Stomach (tissue), 9 donors: ENCODE data around the gene HEBP2. TPM values are rescaled to one million over a fixed set of nuclear protein-coding genes. Genes with fewer than 3 reads are reported as not detected.

Experiments used
- DNase-seq, 2 donors: peaks; one replicate each; pipeline versions ENCODE4 v3.0.0 to v3.0.0-alpha.2; 2013 to 2019
- H3K27ac ChIP-seq, 5 donors: fragments of 200-600 bp in 4 of 5; sonication (generic) in 4 of 5; one replicate each; pipeline ENCODE4 v1.5.1; 2013 to 2019; ENCODE audit warnings: mild to moderate bottlenecking in 1 of 5, moderate library complexity in 1 of 5
- H3K27me3 ChIP-seq, 3 donors: fragments of 200-600 bp; sonication (generic); one replicate each; pipeline ENCODE4 v1.5.1; 2017 to 2019; ENCODE audit warnings: mixed run types in 1 of 3
- H3K36me3 ChIP-seq, 4 donors: fragments of 200-600 bp; sonication (generic); 1 replicate in 3 of 4; 2 replicates in 1 of 4; pipeline ENCODE4 v1.5.1; 2016 to 2019
- H3K4me1 ChIP-seq, 4 donors: fragments of 200-600 bp; sonication (generic); one replicate each; pipeline ENCODE4 v1.5.1; 2016 to 2019
- H3K4me3 ChIP-seq, 4 donors: fragments of 200-600 bp; sonication (generic) in 3 of 4; one replicate each; pipeline ENCODE4 v1.5.1; 2016 to 2019; ENCODE audit warnings: mild to moderate bottlenecking in 1 of 4
- H3K9me3 ChIP-seq, 4 donors: fragments of 200-600 bp; sonication (generic); one replicate each; pipeline ENCODE4 v1.5.1; 2016 to 2019
- CTCF ChIP-seq, 7 experiments: fragments of 450-650 bp in 4 of 7; fragments of 200-600 bp in 3 of 7; sonication (generic) in 3 of 7; IDR thresholded peaks; one replicate each; pipeline ENCODE4 v1.5.1; 2016 to 2019; ENCODE audit warnings: antibody characterized with exemption in 7 of 7, control low read depth in 2 of 7, mild to moderate bottlenecking in 1 of 7
- EP300 ChIP-seq: sonication (generic); formaldehyde crosslinking; IDR thresholded peaks from one replicate; pipeline ENCODE4 v1.6.1; 2017; ENCODE audit warnings: antibody characterized with exemption
- POLR2A ChIP-seq, 4 donors: fragments of 450-650 bp; IDR thresholded peaks; one replicate each; pipeline ENCODE4 v1.6.1; 2016; ENCODE audit warnings: antibody characterized with exemption in 4 of 4, control low read depth in 2 of 4, mild to moderate bottlenecking in 1 of 4, moderate library complexity in 1 of 4
- POLR2AphosphoS5 ChIP-seq, 3 donors: sonication (generic); formaldehyde crosslinking; IDR thresholded peaks; one replicate each; pipeline ENCODE4 v1.6.1; 2016; ENCODE audit warnings: antibody characterized with exemption in 3 of 3
- WGBS, 5 donors: extraction: QIAGEN DNeasy Blood & Tissue Kit in 3 of 5; methylation state at CpG; one replicate each; pipeline versions ENCODE4 v1.1.5 to v1.1.7; 2013 to 2018; 5-methylcytosine and 5-hydroxymethylcytosine counted together
- intact Hi-C: fragments of 100-400 bp; cut with DNase I; formaldehyde crosslinking; loops from one replicate; pipeline ENCODE4 v1.15.1; 2023; ENCODE audit warnings: low total_unique reads
- polyA plus RNA-seq, 3 donors: library from polyadenylated mRNA; stranded (reverse); fragments of 200-250 nt; gene quantifications; one replicate each; pipeline ENCODE4 v1.2.3, GENCODE V29; 2013
- total RNA-seq, 5 donors: library from RNA; depleted of rRNA; stranded (reverse); fragments of >200 nt; gene quantifications; one replicate each; pipeline versions ENCODE4 v1.1.0 to v1.2.3, GENCODE V29; 2014 to 2016
- donor health status: healthy with polysubstance abuse.
- donor health status: Bipolar disorder and iron deficiency.
- donor health status: healthy.

Gene HEBP2
- total and polyA plus RNA-seq, 8 donors, result 9.9 to 351 (median 48.4) TPM

GRCh38 chr6:138441965-138442364 lies 37.9 kb downstream of the HEBP2 start:
- 88 to 96% (median 90%) methylated on average over 6 of the region's 6 CpGs for WGBS, 5 donors
- intact Hi-C loops, result no loop called here
- Histone ChIP-seq H3K4me3 (no peak overlapping the region), H3K36me3 (peaks cover 0 to 8% (median 3%) of the 10 kb centered on the region in 4 donors), H3K27ac (no peak overlapping the region), H3K9me3 (no peaks in the 10 kb centered on the region), H3K4me1 (no peaks in the 10 kb centered on the region), H3K27me3 (no peaks in the 10 kb centered on the region)
- no peak for DNase-seq
- TF ChIP-seq POLR2A (IDR thresholded peaks at IDR 0.05) (no peak), POLR2AphosphoS5 (IDR thresholded peaks at IDR 0.05) (no peak), CTCF (IDR thresholded peaks at IDR 0.05) (no peak), EP300 (no peak)

GRCh38 chr6:138442663-138443062 lies 38.6 kb downstream of the HEBP2 start:
- Histone ChIP-seq H3K9me3 (no peaks in the 10 kb centered on the region), H3K27me3 (no peaks in the 10 kb centered on the region), H3K4me1 (no peaks in the 10 kb centered on the region), H3K27ac (no peak overlapping the region), H3K36me3 (peaks cover 0 to 8% (median 3%) of the 10 kb centered on the region in 4 donors), H3K4me3 (no peak overlapping the region)
- no peak for DNase-seq
- no peak for TF ChIP-seq EP300
- no peak for TF ChIP-seq POLR2A (IDR thresholded peaks at IDR 0.05)
- no peak for TF ChIP-seq POLR2AphosphoS5 (IDR thresholded peaks at IDR 0.05)
- TF ChIP-seq CTCF (IDR thresholded peaks at IDR 0.05), result no peak
- WGBS, 5 donors, result 78 to 94% (median 90%) methylated on average over 2 of the region's 2 CpGs
- intact Hi-C loops, result no loop called here

GRCh38 chr6:138443979-138444378 lies 40.0 kb downstream of the HEBP2 start:
- no peak for DNase-seq
- peaks cover 0 to 8% (median 3%) of the 10 kb centered on the region in 4 donors for H3K36me3 ChIP-seq
- no peaks in the 10 kb centered on the region for H3K27me3 ChIP-seq
- intact Hi-C loops, result no loop called here
- TF ChIP-seq POLR2AphosphoS5 (IDR thresholded peaks at IDR 0.05) (no peak), EP300 (no peak), CTCF (IDR thresholded peaks at IDR 0.05) (no peak), POLR2A (IDR thresholded peaks at IDR 0.05) (no peak)
- H3K27ac ChIP-seq, result no peak overlapping the region
- H3K9me3 ChIP-seq, result no peaks in the 10 kb centered on the region
- H3K4me3 ChIP-seq, result no peak overlapping the region
- no peaks in the 10 kb centered on the region for H3K4me1 ChIP-seq

- 79 to 90% (median 84%) methylated on average over 6 of the region's 6 CpGs for WGBS, 5 donors
- no peaks in the 10 kb centered on the region for H3K9me3 ChIP-seq
- intact Hi-C loops, result no loop called here
Observed at GRCh38 chr6:138446821-138447220, 42.8 kb downstream of the HEBP2 start.

More at GRCh38 chr6:138446821-138447220, 42.8 kb downstream of the HEBP2 start:
- H3K4me3 ChIP-seq, result no peak overlapping the region
- no peak for DNase-seq
- H3K4me1 ChIP-seq, result peaks cover 0 to 10% (median 0%) of the 10 kb centered on the region in 4 donors
- no peak overlapping the region for H3K27ac ChIP-seq
- peaks cover 0 to 4% (median 2%) of the 10 kb centered on the region in 4 donors for H3K36me3 ChIP-seq
- H3K27me3 ChIP-seq, result no peaks in the 10 kb centered on the region
- TF ChIP-seq CTCF (IDR thresholded peaks at IDR 0.05) (no peak), EP300 (no peak), POLR2AphosphoS5 (IDR thresholded peaks at IDR 0.05) (no peak), POLR2A (IDR thresholded peaks at IDR 0.05) (no peak)
